Epithelial cell of esophagus (primary cell): Measurements from ENCODE around the gene DYNC1I1.

Experiments used
- DNase-seq: peaks from one replicate; pipeline ENCODE4 v3.0.0; 2010; ENCODE audit warnings: low read depth
- H3K4me3 ChIP-seq: 2 replicates; pipeline ENCODE4 v1.5.1; 2011; ENCODE audit warnings: mild to moderate bottlenecking, low read length, control low read depth
- TF ChIP-seq, protein P1 (sequence below): IDR thresholded peaks from 2 replicates; pipeline ENCODE4 v1.5.1; 2011; ENCODE audit warnings: low read depth, mild to moderate bottlenecking, low read length, control low read depth, inconsistent platforms; ENCODE audit not compliant: insufficient read depth; ENCODE audit errors: missing control alignments

Gene DYNC1I1

DNA sequence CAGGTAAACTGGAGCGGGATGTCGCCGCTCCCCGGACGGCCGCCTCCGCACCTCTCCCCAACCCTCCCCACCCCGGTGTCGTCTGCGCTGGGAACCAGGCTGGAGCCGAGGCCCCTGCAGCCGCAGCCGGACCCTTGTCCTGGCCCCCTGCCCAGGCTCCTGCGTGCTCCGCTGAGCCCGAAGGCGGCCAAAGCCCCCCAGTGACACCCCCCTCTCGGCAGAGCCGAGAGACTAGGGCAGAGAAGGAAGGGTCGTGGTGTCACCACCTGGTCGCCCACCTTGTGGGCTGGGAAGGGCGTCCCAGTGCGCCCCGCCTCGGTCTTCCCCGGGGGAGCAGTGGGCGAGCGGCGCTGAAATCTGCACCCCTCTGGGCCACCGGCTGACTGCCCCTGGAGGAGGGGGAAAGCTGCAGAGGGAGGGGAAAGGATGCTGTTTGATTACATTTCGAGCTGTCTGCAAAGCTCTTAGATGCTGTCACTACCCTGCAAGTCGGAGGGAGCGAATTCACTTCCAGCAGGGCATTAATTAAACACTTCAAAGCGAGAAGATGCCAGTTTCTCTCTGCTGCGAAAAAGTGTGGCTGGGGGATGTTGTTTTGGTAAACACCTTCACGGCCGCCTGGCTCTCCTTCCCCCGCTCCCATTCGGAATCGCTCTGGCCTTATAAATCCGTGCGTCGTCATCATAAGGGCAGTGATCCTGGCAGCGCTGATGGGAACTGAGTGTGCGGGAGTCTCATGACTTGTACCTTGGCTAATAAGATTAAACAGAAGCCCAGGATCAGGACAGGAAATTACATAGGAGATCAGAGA lies 622 bp downstream of the DYNC1I1 start:
- H3K4me3 ChIP-seq: peak overlapping the region; percentile 38
- peak; percentile 16 for DNase-seq
- TF ChIP-seq, protein P1, sequence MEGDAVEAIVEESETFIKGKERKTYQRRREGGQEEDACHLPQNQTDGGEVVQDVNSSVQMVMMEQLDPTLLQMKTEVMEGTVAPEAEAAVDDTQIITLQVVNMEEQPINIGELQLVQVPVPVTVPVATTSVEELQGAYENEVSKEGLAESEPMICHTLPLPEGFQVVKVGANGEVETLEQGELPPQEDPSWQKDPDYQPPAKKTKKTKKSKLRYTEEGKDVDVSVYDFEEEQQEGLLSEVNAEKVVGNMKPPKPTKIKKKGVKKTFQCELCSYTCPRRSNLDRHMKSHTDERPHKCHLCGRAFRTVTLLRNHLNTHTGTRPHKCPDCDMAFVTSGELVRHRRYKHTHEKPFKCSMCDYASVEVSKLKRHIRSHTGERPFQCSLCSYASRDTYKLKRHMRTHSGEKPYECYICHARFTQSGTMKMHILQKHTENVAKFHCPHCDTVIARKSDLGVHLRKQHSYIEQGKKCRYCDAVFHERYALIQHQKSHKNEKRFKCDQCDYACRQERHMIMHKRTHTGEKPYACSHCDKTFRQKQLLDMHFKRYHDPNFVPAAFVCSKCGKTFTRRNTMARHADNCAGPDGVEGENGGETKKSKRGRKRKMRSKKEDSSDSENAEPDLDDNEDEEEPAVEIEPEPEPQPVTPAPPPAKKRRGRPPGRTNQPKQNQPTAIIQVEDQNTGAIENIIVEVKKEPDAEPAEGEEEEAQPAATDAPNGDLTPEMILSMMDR: no peak

DNA sequence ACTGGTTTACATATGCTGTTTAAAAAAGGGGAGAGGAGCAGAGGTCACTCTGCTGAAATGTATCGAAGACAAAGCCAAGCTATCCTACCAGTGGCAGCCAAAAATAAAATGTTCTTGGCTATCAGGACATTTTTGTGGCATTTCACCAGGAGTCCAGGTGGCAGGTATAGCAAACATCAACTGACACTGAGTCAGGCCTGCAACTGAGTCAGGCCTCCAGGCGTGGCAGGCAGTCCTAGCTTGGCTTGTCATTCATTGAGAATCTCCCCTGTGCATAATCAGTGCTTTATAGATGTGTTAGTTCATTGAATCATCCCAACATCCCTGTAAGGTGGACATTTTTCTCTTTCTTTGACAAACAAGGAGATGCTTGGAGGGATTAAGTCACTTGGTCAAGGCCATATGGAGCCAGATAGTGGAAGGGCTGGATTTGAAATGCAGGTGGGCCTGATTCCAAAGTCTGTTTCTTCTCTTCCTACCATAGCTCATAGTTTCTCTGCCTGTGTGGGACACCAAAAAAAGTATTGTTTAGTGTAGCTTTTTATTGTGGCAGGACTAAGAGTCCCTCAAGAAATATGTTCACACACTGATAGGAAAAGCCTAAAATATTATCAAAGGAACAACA lies 4.3 kb downstream of the DYNC1I1 start:
- H3K4me3 ChIP-seq: no peak overlapping the region
- TF ChIP-seq, protein P1: no peak
- DNase-seq: peak; percentile 59

DNA sequence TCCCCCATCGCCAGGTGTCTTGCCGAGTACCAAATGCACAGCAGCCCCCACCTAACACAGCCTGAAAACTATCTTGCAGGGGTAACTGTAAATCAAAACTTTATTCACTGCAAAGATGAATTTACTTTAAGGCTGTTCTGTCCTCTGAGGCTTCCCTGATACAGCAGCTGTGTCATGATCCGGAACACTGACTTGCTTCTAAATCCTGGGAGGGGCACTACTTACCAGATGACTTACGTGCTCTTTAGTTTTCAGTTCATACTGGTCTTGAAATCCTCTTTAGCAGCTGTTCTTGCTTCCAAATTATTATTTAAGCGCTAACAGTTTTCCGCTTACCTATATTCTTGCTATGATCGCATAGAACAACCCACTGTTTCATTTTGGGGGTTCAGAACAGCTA lies 4.9 kb downstream of the DYNC1I1 start:
- H3K4me3 ChIP-seq: no peak overlapping the region
- TF ChIP-seq, protein P1: no peak
- DNase-seq: no peak

DNA sequence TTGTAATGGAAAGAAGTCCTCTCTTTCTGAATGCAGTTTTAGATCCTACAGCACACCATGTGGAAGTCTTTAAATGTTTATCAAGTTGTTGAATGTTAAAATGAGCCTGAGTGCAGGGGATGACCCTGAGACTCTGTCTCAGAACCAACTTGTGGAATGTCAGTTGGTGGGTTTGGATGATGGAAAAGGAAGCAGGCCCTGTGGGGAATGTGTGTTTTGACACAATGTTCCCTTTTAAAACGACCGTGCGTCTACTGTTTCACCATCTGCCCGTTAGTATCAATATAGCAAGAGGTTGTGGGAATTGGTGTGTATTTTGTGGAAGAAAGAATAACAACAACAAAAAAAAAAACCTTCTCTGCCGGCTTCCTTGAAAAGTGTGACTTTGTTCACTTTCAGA lies 8.3 kb downstream of the DYNC1I1 start:
- no peak overlapping the region for H3K4me3 ChIP-seq
- TF ChIP-seq, protein P1: no peak
- no peak for DNase-seq

DNA sequence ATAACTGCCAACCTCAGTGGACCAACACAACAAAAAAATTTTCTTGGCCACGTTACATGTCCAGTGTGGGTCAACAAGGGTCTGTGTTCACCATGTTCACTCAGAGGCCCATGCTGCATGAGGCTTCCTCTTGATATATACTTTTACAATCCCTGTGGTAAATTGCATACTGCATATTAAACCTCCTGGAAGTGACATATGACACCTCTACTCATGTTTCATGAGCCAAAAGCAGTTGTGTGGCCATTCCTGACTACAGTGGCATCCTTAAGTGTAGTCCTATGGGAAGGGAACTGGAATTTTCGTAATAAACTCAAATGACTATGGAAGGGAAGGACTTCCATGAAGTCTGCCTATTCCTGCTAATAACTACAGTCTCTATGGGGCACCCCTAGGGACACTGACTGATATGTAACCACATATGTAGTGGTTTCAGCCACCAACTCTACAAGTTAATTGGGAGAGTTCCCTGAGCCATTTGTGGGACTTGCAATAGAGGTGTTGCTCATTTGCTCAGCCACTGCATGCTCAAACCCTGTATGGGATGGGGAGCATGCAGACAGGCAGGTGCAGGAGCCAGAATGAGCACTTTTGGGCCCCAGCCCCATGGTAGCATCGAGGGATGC lies 9.7 kb downstream of the DYNC1I1 start:
- no peak overlapping the region for H3K4me3 ChIP-seq
- no peak for DNase-seq
- TF ChIP-seq, protein P1: no peak

DNA sequence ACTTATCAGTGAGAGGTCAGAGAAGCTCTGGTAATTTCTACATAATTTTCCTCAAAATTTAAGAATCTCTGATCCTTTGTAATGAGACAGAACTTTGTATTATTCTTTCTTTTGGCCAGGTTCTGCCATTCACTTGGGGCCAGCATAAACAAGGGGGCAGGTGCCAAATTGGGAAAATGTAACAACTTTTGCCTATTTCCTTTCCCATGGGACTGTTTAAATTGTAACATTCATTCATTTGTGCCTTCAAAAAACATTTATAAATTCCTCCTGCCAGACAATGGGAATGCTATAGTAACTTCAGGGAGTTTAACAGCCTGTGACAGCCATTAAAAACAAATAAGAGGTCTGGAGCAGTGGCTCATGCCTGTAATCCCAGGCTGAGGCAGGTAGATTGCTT lies 12.4 kb downstream of the DYNC1I1 start:
- no peak overlapping the region for H3K4me3 ChIP-seq
- TF ChIP-seq, protein P1: no peak
- no peak for DNase-seq
